Neural progenitor cell (in vitro differentiated cells): Measurements from ENCODE around the gene VPS51. TPM values are rescaled to one million over a fixed set of nuclear protein-coding genes. Genes with fewer than 3 reads are reported as not detected.

Source experiments
- DNase-seq: peaks from one replicate; pipeline ENCODE4 v3.0.0-alpha.2; 2016; ENCODE audit warnings: low spot score
- H2AFZ ChIP-seq: fragments of 200-600 bp; sonication (generic); replicated peaks from 2 replicates; pipeline ENCODE4 v1.6.1; 2016; ENCODE audit warnings: antibody characterized with exemption
- H3F3A ChIP-seq: fragments of 200-600 bp; sonication (generic); 2 replicates; pipeline ENCODE4 v1.6.1; 2016; ENCODE audit warnings: antibody characterized with exemption, low read depth
- H3K27ac ChIP-seq: fragments of 200-600 bp; sonication (generic); 2 replicates; pipeline ENCODE4 v1.5.1; 2016; ENCODE audit warnings: mild to moderate bottlenecking
- H3K27me3 ChIP-seq: fragments of 200-600 bp; sonication (generic); 2 replicates; pipeline ENCODE4 v1.6.1; 2016; ENCODE audit warnings: mild to moderate bottlenecking, moderate library complexity
- H3K36me3 ChIP-seq: fragments of 200-600 bp; sonication (generic); 2 replicates; pipeline ENCODE4 v1.5.1; 2016
- H3K4me1 ChIP-seq: fragments of 200-600 bp; sonication (generic); 2 replicates; pipeline ENCODE4 v1.6.1; 2016; ENCODE audit warnings: mixed run types
- H3K4me2 ChIP-seq: fragments of 200-600 bp; sonication (generic); 2 replicates; pipeline ENCODE4 v1.6.1; 2016
- H3K4me3 ChIP-seq: fragments of 200-600 bp; sonication (generic); 2 replicates; pipeline ENCODE4 v1.5.1; 2016
- H3K79me2 ChIP-seq: fragments of 200-600 bp; sonication (generic); 2 replicates; pipeline ENCODE4 v1.6.1; 2016; ENCODE audit warnings: low read depth
- H3K9ac ChIP-seq: fragments of 200-600 bp; sonication (generic); 2 replicates; pipeline ENCODE4 v1.6.1; 2016
- H3K9me3 ChIP-seq: fragments of 200-600 bp; sonication (generic); 2 replicates; pipeline ENCODE4 v1.5.1; 2016; ENCODE audit warnings: low read depth
- H4K20me1 ChIP-seq: fragments of 200-600 bp; sonication (generic); 2 replicates; pipeline ENCODE4 v1.6.1; 2016; ENCODE audit warnings: low read depth
- H3K27ac Mint-ChIP-seq: 3 replicates; pipeline ENCODE4 v1.8.0; 2021; ENCODE audit warnings: mixed read lengths
- H3K27me3 Mint-ChIP-seq: 2 replicates; pipeline ENCODE4 v1.8.0; 2022; ENCODE audit warnings: low read depth, mild to moderate bottlenecking, inconsistent platforms, moderate library complexity, mixed read lengths; ENCODE audit not compliant: insufficient read depth
- H3K36me3 Mint-ChIP-seq: 3 replicates; pipeline ENCODE4 v1.8.0; 2021; ENCODE audit warnings: mixed read lengths
- H3K4me1 Mint-ChIP-seq: 3 replicates; pipeline ENCODE4 v1.8.0; 2021; ENCODE audit warnings: mixed read lengths
- H3K4me3 Mint-ChIP-seq: 3 replicates; pipeline ENCODE4 v1.8.0; 2021; ENCODE audit warnings: mild to moderate bottlenecking, moderate library complexity, mixed read lengths
- H3K9me3 Mint-ChIP-seq: 3 replicates; pipeline ENCODE4 v1.8.0; 2020; ENCODE audit warnings: mixed read lengths
- CTCF ChIP-seq: fragments of 200-600 bp; sonication (generic); IDR thresholded peaks from 2 replicates; pipeline ENCODE4 v1.5.1; 2017; ENCODE audit warnings: antibody characterized with exemption, mild to moderate bottlenecking
- EZH2 ChIP-seq: fragments of 200-600 bp; sonication (generic); IDR thresholded peaks from 2 replicates; pipeline ENCODE4 v1.6.1; 2017; ENCODE audit warnings: antibody characterized with exemption, mild to moderate bottlenecking, moderate library complexity
- EZH2phosphoT487 ChIP-seq: fragments of 200-600 bp; sonication (generic); IDR thresholded peaks from 2 replicates; pipeline ENCODE4 v1.6.1; 2017; ENCODE audit warnings: antibody characterized with exemption
- total RNA-seq: library from RNA; depleted of rRNA; stranded (reverse); fragments of >200 nt; gene quantifications from 2 replicates; pipeline ENCODE4 v1.2.3, GENCODE V29; 2015; ENCODE audit warnings: low replicate concordance

The VPS51 gene
- total RNA-seq, 1 donor from 2014 or later: 80.4 TPM

GRCh38 chr11:65104628-65105027 lies 8.6 kb downstream of the VPS51 start:
- no peaks in the 10 kb centered on the region for H3K4me1 ChIP-seq
- no peak overlapping the region for H2AFZ ChIP-seq
- peaks cover 16% of the 10 kb centered on the region for H3K79me2 ChIP-seq
- no peak overlapping the region for H3K9ac ChIP-seq
- no peak overlapping the region for H3K4me2 ChIP-seq
- H3K9me3 Mint-ChIP-seq: no peaks in the 10 kb centered on the region
- no peak overlapping the region for H3K27ac ChIP-seq
- TF ChIP-seq CTCF (no peak), EZH2phosphoT487 (no peak), EZH2 (no peak)
- H3K4me3 ChIP-seq: no peak overlapping the region
- H3K4me1 Mint-ChIP-seq: peaks cover 3% of the 10 kb centered on the region
- H3K27me3 ChIP-seq: no peaks in the 10 kb centered on the region
- no peak for DNase-seq
- H4K20me1 ChIP-seq: no peaks in the 10 kb centered on the region
- no peaks in the 10 kb centered on the region for H3K9me3 ChIP-seq
- H3K36me3 Mint-ChIP-seq: peaks cover 2% of the 10 kb centered on the region
- H3K36me3 ChIP-seq: no peaks in the 10 kb centered on the region
- peaks cover 2% of the 10 kb centered on the region for H3K27me3 Mint-ChIP-seq
- no peak overlapping the region for H3K4me3 Mint-ChIP-seq
- peaks cover 8% of the 10 kb centered on the region for H3F3A ChIP-seq
- H3K27ac Mint-ChIP-seq: no peak overlapping the region

GRCh38 chr11:65107078-65107477 lies 11.1 kb downstream of the VPS51 start:
- Histone ChIP-seq H4K20me1 (peaks cover 10% of the 10 kb centered on the region), H3K79me2 (peaks cover 19% of the 10 kb centered on the region), H3K4me3 (no peak overlapping the region), H3K27me3 (no peaks in the 10 kb centered on the region), H3K9ac (no peak overlapping the region), H3K4me2 (no peak overlapping the region), H3K27ac (no peak overlapping the region), H3K4me1 (peaks cover 4% of the 10 kb centered on the region), H3F3A (peaks cover 22% of the 10 kb centered on the region), H3K36me3 (no peaks in the 10 kb centered on the region), H3K9me3 (no peaks in the 10 kb centered on the region), H2AFZ (no peak overlapping the region)
- Mint-ChIP-seq H3K27ac (no peak overlapping the region), H3K9me3 (no peaks in the 10 kb centered on the region), H3K4me1 (peaks cover 16% of the 10 kb centered on the region), H3K36me3 (peaks cover 2% of the 10 kb centered on the region), H3K4me3 (no peak overlapping the region), H3K27me3 (peaks cover 11% of the 10 kb centered on the region)
- DNase-seq: no peak
- no peak for TF ChIP-seq CTCF
- no peak for TF ChIP-seq EZH2phosphoT487
- TF ChIP-seq EZH2: no peak

GRCh38 chr11:65107751-65108468 lies 11.9 kb downstream of the VPS51 start:
- Histone ChIP-seq H3K9ac (no peak overlapping the region), H3K27ac (no peak overlapping the region), H2AFZ (no peak overlapping the region), H3K4me2 (no peak overlapping the region), H3K36me3 (no peaks in the 10 kb centered on the region), H3K4me1 (peaks cover 6% of the 10 kb centered on the region), H3K9me3 (no peaks in the 10 kb centered on the region), H3K4me3 (no peak overlapping the region), H3K27me3 (no peaks in the 10 kb centered on the region), H3F3A (peaks cover 23% of the 10 kb centered on the region), H3K79me2 (peaks cover 27% of the 10 kb centered on the region), H4K20me1 (peaks cover 12% of the 10 kb centered on the region)
- Mint-ChIP-seq H3K4me1 (peaks cover 16% of the 10 kb centered on the region), H3K27ac (no peak overlapping the region), H3K4me3 (no peak overlapping the region), H3K36me3 (peaks cover 2% of the 10 kb centered on the region), H3K9me3 (no peaks in the 10 kb centered on the region), H3K27me3 (peaks cover 11% of the 10 kb centered on the region)
- no peak for TF ChIP-seq EZH2phosphoT487
- TF ChIP-seq EZH2: no peak
- no peak for TF ChIP-seq CTCF
- no peak for DNase-seq
